HL-60 (cell line): ENCODE measurements around the gene FBN2.

Experiments
- POLR2AphosphoS5 ChIP-seq: IDR thresholded peaks from 2 replicates; pipeline ENCODE4 v1.6.1; 2012; ENCODE audit warnings: low read depth
- TF ChIP-seq, protein P1 (sequence below): IDR thresholded peaks from one replicate; pipeline ENCODE4 v1.5.1; 2011; ENCODE audit warnings: low read length, control low read depth, inconsistent platforms; ENCODE audit not compliant: insufficient read depth
- TF ChIP-seq, protein P2 (sequence below): IDR thresholded peaks from 2 replicates; pipeline ENCODE4 v1.6.1; 2012; ENCODE audit warnings: low read depth; ENCODE audit not compliant: insufficient replicate concordance

DNA sequence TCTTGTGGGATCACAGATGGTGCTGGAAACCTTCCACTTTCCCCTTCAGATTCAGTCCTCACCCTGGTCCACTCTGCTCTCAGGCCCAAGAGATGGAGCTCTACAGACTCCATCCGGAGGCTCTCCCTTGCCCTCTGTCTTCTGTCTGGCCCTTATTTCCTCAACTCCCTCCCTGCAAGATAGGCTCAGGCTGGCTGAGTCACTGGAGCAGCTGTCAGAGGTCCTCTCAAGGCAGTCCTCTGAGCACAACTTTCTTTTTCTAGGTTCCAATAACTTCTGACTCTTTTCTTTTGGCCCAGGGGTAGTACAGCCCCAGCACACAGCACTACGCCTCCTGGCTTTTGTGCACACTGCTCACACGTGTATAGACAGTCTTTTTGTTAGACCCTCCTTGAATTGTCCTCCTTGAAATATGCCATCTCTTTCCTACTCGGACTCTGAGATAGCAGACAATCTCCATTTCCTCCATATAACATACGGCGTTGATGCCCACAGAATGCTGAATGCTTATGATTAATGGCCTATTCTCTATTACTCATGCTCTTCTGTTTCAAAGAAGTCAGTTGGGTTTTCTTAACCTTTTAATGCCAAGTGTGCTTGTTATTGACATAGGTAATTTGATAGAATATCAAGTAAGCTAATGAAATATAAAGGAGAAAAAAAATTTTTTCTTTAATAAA is 261.4 kb downstream of the FBN2 start:
- TF ChIP-seq, protein P1, sequence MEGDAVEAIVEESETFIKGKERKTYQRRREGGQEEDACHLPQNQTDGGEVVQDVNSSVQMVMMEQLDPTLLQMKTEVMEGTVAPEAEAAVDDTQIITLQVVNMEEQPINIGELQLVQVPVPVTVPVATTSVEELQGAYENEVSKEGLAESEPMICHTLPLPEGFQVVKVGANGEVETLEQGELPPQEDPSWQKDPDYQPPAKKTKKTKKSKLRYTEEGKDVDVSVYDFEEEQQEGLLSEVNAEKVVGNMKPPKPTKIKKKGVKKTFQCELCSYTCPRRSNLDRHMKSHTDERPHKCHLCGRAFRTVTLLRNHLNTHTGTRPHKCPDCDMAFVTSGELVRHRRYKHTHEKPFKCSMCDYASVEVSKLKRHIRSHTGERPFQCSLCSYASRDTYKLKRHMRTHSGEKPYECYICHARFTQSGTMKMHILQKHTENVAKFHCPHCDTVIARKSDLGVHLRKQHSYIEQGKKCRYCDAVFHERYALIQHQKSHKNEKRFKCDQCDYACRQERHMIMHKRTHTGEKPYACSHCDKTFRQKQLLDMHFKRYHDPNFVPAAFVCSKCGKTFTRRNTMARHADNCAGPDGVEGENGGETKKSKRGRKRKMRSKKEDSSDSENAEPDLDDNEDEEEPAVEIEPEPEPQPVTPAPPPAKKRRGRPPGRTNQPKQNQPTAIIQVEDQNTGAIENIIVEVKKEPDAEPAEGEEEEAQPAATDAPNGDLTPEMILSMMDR: no peak
- no peak for TF ChIP-seq POLR2AphosphoS5
- TF ChIP-seq, protein P2, sequence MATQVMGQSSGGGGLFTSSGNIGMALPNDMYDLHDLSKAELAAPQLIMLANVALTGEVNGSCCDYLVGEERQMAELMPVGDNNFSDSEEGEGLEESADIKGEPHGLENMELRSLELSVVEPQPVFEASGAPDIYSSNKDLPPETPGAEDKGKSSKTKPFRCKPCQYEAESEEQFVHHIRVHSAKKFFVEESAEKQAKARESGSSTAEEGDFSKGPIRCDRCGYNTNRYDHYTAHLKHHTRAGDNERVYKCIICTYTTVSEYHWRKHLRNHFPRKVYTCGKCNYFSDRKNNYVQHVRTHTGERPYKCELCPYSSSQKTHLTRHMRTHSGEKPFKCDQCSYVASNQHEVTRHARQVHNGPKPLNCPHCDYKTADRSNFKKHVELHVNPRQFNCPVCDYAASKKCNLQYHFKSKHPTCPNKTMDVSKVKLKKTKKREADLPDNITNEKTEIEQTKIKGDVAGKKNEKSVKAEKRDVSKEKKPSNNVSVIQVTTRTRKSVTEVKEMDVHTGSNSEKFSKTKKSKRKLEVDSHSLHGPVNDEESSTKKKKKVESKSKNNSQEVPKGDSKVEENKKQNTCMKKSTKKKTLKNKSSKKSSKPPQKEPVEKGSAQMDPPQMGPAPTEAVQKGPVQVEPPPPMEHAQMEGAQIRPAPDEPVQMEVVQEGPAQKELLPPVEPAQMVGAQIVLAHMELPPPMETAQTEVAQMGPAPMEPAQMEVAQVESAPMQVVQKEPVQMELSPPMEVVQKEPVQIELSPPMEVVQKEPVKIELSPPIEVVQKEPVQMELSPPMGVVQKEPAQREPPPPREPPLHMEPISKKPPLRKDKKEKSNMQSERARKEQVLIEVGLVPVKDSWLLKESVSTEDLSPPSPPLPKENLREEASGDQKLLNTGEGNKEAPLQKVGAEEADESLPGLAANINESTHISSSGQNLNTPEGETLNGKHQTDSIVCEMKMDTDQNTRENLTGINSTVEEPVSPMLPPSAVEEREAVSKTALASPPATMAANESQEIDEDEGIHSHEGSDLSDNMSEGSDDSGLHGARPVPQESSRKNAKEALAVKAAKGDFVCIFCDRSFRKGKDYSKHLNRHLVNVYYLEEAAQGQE: no peak
